Stimulated activated naive CD8-positive, alpha-beta T cell treated with anti-CD3 and anti-CD28 coated beads, Interleukin-15, Interleukin-2, amounts not matched to agents 100 ng/mL and 50 ng/mL, for 24 hours (primary cell): ENCODE measurements around the gene IMPG1.

ENCODE experiments used
- H3K27ac Mint-ChIP-seq: one replicate; pipeline ENCODE4 v1.8.0; 2021; ENCODE audit warnings: mild to moderate bottlenecking, mixed read lengths
- H3K27me3 Mint-ChIP-seq: one replicate; pipeline ENCODE4 v1.8.0; 2021; ENCODE audit warnings: mixed read lengths
- H3K36me3 Mint-ChIP-seq: one replicate; pipeline ENCODE4 v1.8.0; 2021; ENCODE audit warnings: low read depth, mixed read lengths
- H3K4me1 Mint-ChIP-seq: one replicate; pipeline ENCODE4 v1.8.0; 2021; ENCODE audit warnings: low read depth, mixed read lengths
- H3K4me3 Mint-ChIP-seq: one replicate; pipeline ENCODE4 v1.8.0; 2021; ENCODE audit warnings: mild to moderate bottlenecking, mixed read lengths
- H3K9me3 Mint-ChIP-seq: one replicate; pipeline ENCODE4 v1.8.0; 2021; ENCODE audit warnings: mixed read lengths

The IMPG1 gene

GRCh38 chr6:75993236-75994162 lies 79.0 kb downstream of the IMPG1 start:
- H3K9me3 Mint-ChIP-seq = peaks cover 5% of the 10 kb centered on the region
- H3K4me1 Mint-ChIP-seq = no peaks in the 10 kb centered on the region
- no peak overlapping the region for H3K4me3 Mint-ChIP-seq
- no peaks in the 10 kb centered on the region for H3K27me3 Mint-ChIP-seq
- H3K27ac Mint-ChIP-seq = no peak overlapping the region
- no peaks in the 10 kb centered on the region for H3K36me3 Mint-ChIP-seq

- Mint-ChIP-seq H3K27me3 (no peaks in the 10 kb centered on the region), H3K36me3 (no peaks in the 10 kb centered on the region), H3K4me3 (no peak overlapping the region), H3K4me1 (no peaks in the 10 kb centered on the region), H3K9me3 (peaks cover 5% of the 10 kb centered on the region), H3K27ac (no peak overlapping the region)
Observed at GRCh38 chr6:75991941-75992340, 80.5 kb downstream of the IMPG1 start.

GRCh38 chr6:75986935-75987334 lies 85.5 kb downstream of the IMPG1 start:
- H3K4me3 Mint-ChIP-seq = no peak overlapping the region
- peaks cover 5% of the 10 kb centered on the region for H3K9me3 Mint-ChIP-seq
- H3K36me3 Mint-ChIP-seq = no peaks in the 10 kb centered on the region
- H3K4me1 Mint-ChIP-seq = no peaks in the 10 kb centered on the region
- no peaks in the 10 kb centered on the region for H3K27me3 Mint-ChIP-seq
- H3K27ac Mint-ChIP-seq = no peak overlapping the region

- H3K4me1 Mint-ChIP-seq = no peaks in the 10 kb centered on the region
- H3K36me3 Mint-ChIP-seq = no peaks in the 10 kb centered on the region
- H3K27ac Mint-ChIP-seq = no peak overlapping the region
- no peaks in the 10 kb centered on the region for H3K27me3 Mint-ChIP-seq
- peaks cover 8% of the 10 kb centered on the region for H3K9me3 Mint-ChIP-seq
- no peak overlapping the region for H3K4me3 Mint-ChIP-seq
Observed at GRCh38 chr6:75975904-75976303, 96.6 kb downstream of the IMPG1 start.

GRCh38 chr6:75970093-75970492 lies 102.4 kb downstream of the IMPG1 start:
- Mint-ChIP-seq H3K4me1 (no peaks in the 10 kb centered on the region), H3K9me3 (peaks cover 5% of the 10 kb centered on the region), H3K27ac (no peak overlapping the region), H3K4me3 (no peak overlapping the region), H3K27me3 (no peaks in the 10 kb centered on the region), H3K36me3 (no peaks in the 10 kb centered on the region)

GRCh38 chr6:75968143-75968542 lies 104.3 kb downstream of the IMPG1 start:
- no peaks in the 10 kb centered on the region for H3K4me1 Mint-ChIP-seq
- H3K9me3 Mint-ChIP-seq = peaks cover 5% of the 10 kb centered on the region
- H3K27me3 Mint-ChIP-seq = no peaks in the 10 kb centered on the region
- no peak overlapping the region for H3K4me3 Mint-ChIP-seq
- H3K36me3 Mint-ChIP-seq = no peaks in the 10 kb centered on the region
- H3K27ac Mint-ChIP-seq = no peak overlapping the region

GRCh38 chr6:75963569-75963968 lies 108.9 kb downstream of the IMPG1 start:
- H3K27me3 Mint-ChIP-seq = peaks cover 4% of the 10 kb centered on the region
- H3K9me3 Mint-ChIP-seq = peaks cover 4% of the 10 kb centered on the region
- H3K4me1 Mint-ChIP-seq = no peaks in the 10 kb centered on the region
- no peak overlapping the region for H3K4me3 Mint-ChIP-seq
- no peak overlapping the region for H3K27ac Mint-ChIP-seq
- no peaks in the 10 kb centered on the region for H3K36me3 Mint-ChIP-seq

GRCh38 chr6:75952128-75952527 lies 120.3 kb downstream of the IMPG1 start:
- no peaks in the 10 kb centered on the region for H3K4me1 Mint-ChIP-seq
- no peak overlapping the region for H3K4me3 Mint-ChIP-seq
- no peaks in the 10 kb centered on the region for H3K36me3 Mint-ChIP-seq
- H3K9me3 Mint-ChIP-seq = no peaks in the 10 kb centered on the region
- peaks cover 3% of the 10 kb centered on the region for H3K27me3 Mint-ChIP-seq
- H3K27ac Mint-ChIP-seq = no peak overlapping the region

GRCh38 chr6:75947935-75948334 lies 124.5 kb downstream of the IMPG1 start:
- H3K27ac Mint-ChIP-seq = no peak overlapping the region
- H3K4me3 Mint-ChIP-seq = no peak overlapping the region
- peaks cover 3% of the 10 kb centered on the region for H3K27me3 Mint-ChIP-seq
- H3K36me3 Mint-ChIP-seq = no peaks in the 10 kb centered on the region
- no peaks in the 10 kb centered on the region for H3K9me3 Mint-ChIP-seq
- H3K4me1 Mint-ChIP-seq = no peaks in the 10 kb centered on the region

- no peaks in the 10 kb centered on the region for H3K9me3 Mint-ChIP-seq
- no peaks in the 10 kb centered on the region for H3K4me1 Mint-ChIP-seq
- no peaks in the 10 kb centered on the region for H3K36me3 Mint-ChIP-seq
- no peak overlapping the region for H3K27ac Mint-ChIP-seq
- H3K4me3 Mint-ChIP-seq = no peak overlapping the region
- H3K27me3 Mint-ChIP-seq = peaks cover 3% of the 10 kb centered on the region
Observed at GRCh38 chr6:75946146-75946831, 126.2 kb downstream of the IMPG1 start.

GRCh38 chr6:75943381-75943780 lies 129.1 kb downstream of the IMPG1 start:
- no peaks in the 10 kb centered on the region for H3K9me3 Mint-ChIP-seq
- peaks cover 4% of the 10 kb centered on the region for H3K27me3 Mint-ChIP-seq
- no peaks in the 10 kb centered on the region for H3K36me3 Mint-ChIP-seq
- no peaks in the 10 kb centered on the region for H3K4me1 Mint-ChIP-seq
- H3K4me3 Mint-ChIP-seq = no peak overlapping the region
- H3K27ac Mint-ChIP-seq = no peak overlapping the region

GRCh38 chr6:75941509-75941908 lies 131.0 kb downstream of the IMPG1 start:
- no peaks in the 10 kb centered on the region for H3K9me3 Mint-ChIP-seq
- H3K27me3 Mint-ChIP-seq = peaks cover 4% of the 10 kb centered on the region
- no peak overlapping the region for H3K27ac Mint-ChIP-seq
- H3K4me3 Mint-ChIP-seq = no peak overlapping the region
- H3K4me1 Mint-ChIP-seq = no peaks in the 10 kb centered on the region
- H3K36me3 Mint-ChIP-seq = no peaks in the 10 kb centered on the region

- Mint-ChIP-seq H3K27ac (no peak overlapping the region), H3K4me3 (no peak overlapping the region), H3K4me1 (no peaks in the 10 kb centered on the region), H3K36me3 (no peaks in the 10 kb centered on the region), H3K9me3 (no peaks in the 10 kb centered on the region), H3K27me3 (peaks cover 11% of the 10 kb centered on the region)
Observed at GRCh38 chr6:75940564-75940963, 131.9 kb downstream of the IMPG1 start.

GRCh38 chr6:75937846-75938245 lies 134.6 kb downstream of the IMPG1 start:
- Mint-ChIP-seq H3K27ac (no peak overlapping the region), H3K4me3 (no peak overlapping the region), H3K4me1 (peaks cover 8% of the 10 kb centered on the region), H3K36me3 (no peaks in the 10 kb centered on the region), H3K9me3 (no peaks in the 10 kb centered on the region), H3K27me3 (peaks cover 29% of the 10 kb centered on the region)

GRCh38 chr6:75936682-75937081 lies 135.8 kb downstream of the IMPG1 start:
- Mint-ChIP-seq H3K9me3 (no peaks in the 10 kb centered on the region), H3K4me1 (peaks cover 8% of the 10 kb centered on the region), H3K27me3 (peaks cover 29% of the 10 kb centered on the region), H3K4me3 (no peak overlapping the region), H3K36me3 (no peaks in the 10 kb centered on the region), H3K27ac (no peak overlapping the region)
